Activated naive CD4-positive, alpha-beta T cell treated with Interleukin-2 at 50 U/mL for 16 hours (primary cell): Measurements from ENCODE around the gene LIFR.

Source experiments
- DNase-seq: peaks from one replicate; pipeline ENCODE4 v3.0.0-alpha.2; 2020

The LIFR gene

GRCh38 chr5:38434966-38435705 lies 121.3 kb downstream of the LIFR start:
- DNase-seq: no peak

- no peak for DNase-seq
These were observed 123.1 kb downstream of the LIFR start for GRCh38 chr5:38433160-38433861.

- no peak for DNase-seq
These were observed 125.1 kb downstream of the LIFR start for GRCh38 chr5:38431242-38431853.

GRCh38 chr5:38426986-38427950 lies 129.2 kb downstream of the LIFR start:
- DNase-seq: no peak

- no peak for DNase-seq
These were observed 130.0 kb downstream of the LIFR start for GRCh38 chr5:38426490-38426889.
